Prostate gland (tissue), 2 donors: ENCODE measurements around the gene FAM107B. TPM values are rescaled to one million over a fixed set of nuclear protein-coding genes. Genes with fewer than 3 reads are reported as not detected.

Experiments
- DNase-seq: peaks from one replicate; pipeline ENCODE4 v3.0.0-alpha.2; 2019; ENCODE audit warnings: low spot score
- H3K27ac ChIP-seq, 2 donors: fragments of 200-600 bp; sonication (generic); 2 replicates each; pipeline ENCODE4 v1.5.1; 2017 to 2019
- H3K27me3 ChIP-seq: fragments of 200-600 bp; sonication (generic); replicated peaks from 2 replicates; pipeline ENCODE4 v1.5.1; 2019; ENCODE audit not compliant: insufficient read depth
- H3K36me3 ChIP-seq, 2 donors: fragments of 200-600 bp; sonication (generic); 1 replicate in 1 of 2; 2 replicates in 1 of 2; pipeline versions ENCODE4 v1.5.1 to v1.8.1; 2017 to 2019
- H3K4me1 ChIP-seq: fragments of 200-600 bp; sonication (generic); replicated peaks from 2 replicates; pipeline ENCODE4 v1.5.1; 2019
- H3K4me3 ChIP-seq, 2 donors: fragments of 200-600 bp; sonication (generic); 2 replicates each; pipeline ENCODE4 v1.5.1; 2017 to 2019
- H3K9me3 ChIP-seq: fragments of 200-600 bp; sonication (generic); 2 replicates; pipeline ENCODE4 v1.5.1; 2017
- CTCF ChIP-seq, 4 experiments: fragments of 200-600 bp in 2 of 4; fragments of 450-650 bp in 2 of 4; sonication (generic) in 2 of 4; IDR thresholded peaks; 1 replicate in 3 of 4; 2 replicates in 1 of 4; pipeline ENCODE4 v1.5.1; 2016 to 2019; ENCODE audit warnings: antibody characterized with exemption in 4 of 4, mild to moderate bottlenecking in 2 of 4, moderate library complexity in 2 of 4
- POLR2A ChIP-seq: fragments of 450-650 bp; IDR thresholded peaks from one replicate; pipeline ENCODE4 v1.6.1; 2016; ENCODE audit warnings: antibody characterized with exemption, mild to moderate bottlenecking
- POLR2AphosphoS5 ChIP-seq: sonication (generic); formaldehyde crosslinking; IDR thresholded peaks from one replicate; pipeline ENCODE4 v1.6.1; 2017; ENCODE audit warnings: antibody characterized with exemption
- WGBS: methylation state at CpG from one replicate; pipeline ENCODE4 v1.1.5; 2018; 5-methylcytosine and 5-hydroxymethylcytosine counted together
- intact Hi-C: fragments of 100-400 bp; cut with DNase I; formaldehyde crosslinking; loops from one replicate; pipeline ENCODE4 v1.14.2; 2022
- total RNA-seq, 2 donors: library from RNA; depleted of rRNA; stranded (reverse); fragments of >200 nt; gene quantifications; one replicate each; pipeline ENCODE4 v1.1.0, GENCODE V29; 2016

FAM107B gene
- total RNA-seq, 2 donors from 2014 or later: 32.9 to 63.9 TPM

DNA sequence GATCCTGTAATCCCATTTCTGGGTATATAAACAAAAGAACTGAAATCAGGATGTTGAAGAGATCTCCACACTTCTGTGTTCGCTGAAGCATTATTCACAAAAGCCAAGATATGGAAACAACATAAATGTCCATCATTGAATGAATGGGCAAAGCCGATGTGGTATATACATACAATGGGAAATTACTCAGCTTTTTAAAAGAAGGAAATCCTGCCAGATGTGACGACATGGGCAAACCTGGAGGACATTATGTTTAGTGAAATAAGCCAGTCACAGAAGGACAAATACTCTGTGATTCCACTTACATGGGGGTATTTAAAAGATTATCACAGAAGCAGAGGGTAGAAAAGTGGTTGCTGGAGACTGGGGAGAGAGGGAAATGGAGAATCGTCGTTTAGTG lies 23.9 kb upstream of the FAM107B start:
- H3K9me3 ChIP-seq: no peaks in the 10 kb centered on the region
- no peak overlapping the region for H3K4me3 ChIP-seq
- no peak overlapping the region for H3K27ac ChIP-seq
- DNase-seq: no peak
- 25% methylated on average over 5 of the region's 5 CpGs for WGBS
- H3K27me3 ChIP-seq: no peaks in the 10 kb centered on the region
- no peaks in the 10 kb centered on the region for H3K36me3 ChIP-seq
- no peak for TF ChIP-seq CTCF (IDR thresholded peaks at IDR 0.05)
- no peak for TF ChIP-seq POLR2A
- no peak for TF ChIP-seq POLR2AphosphoS5
- intact Hi-C loops: no loop called here
- no peaks in the 10 kb centered on the region for H3K4me1 ChIP-seq

- 66% methylated on average over 5 of the region's 5 CpGs for WGBS
- Histone ChIP-seq H3K4me1 (no peaks in the 10 kb centered on the region), H3K4me3 (no peak overlapping the region), H3K27ac (no peak overlapping the region), H3K9me3 (no peaks in the 10 kb centered on the region), H3K36me3 (no peaks in the 10 kb centered on the region), H3K27me3 (no peaks in the 10 kb centered on the region)
- intact Hi-C loops: no loop called here
- no peak for DNase-seq
- TF ChIP-seq POLR2AphosphoS5 (no peak), CTCF (IDR thresholded peaks at IDR 0.05) (no peak), POLR2A (no peak)
These were observed 13.2 kb upstream of the FAM107B start for GRCh38 chr10:14787938-14788337.

- DNase-seq: no peak
- WGBS: 96% methylated on average over 5 of the region's 5 CpGs
These were observed 9.9 kb upstream of the FAM107B start for GRCh38 chr10:14784459-14785055.

GRCh38 chr10:14782691-14783363 lies 8.1 kb upstream of the FAM107B start:
- 81% methylated on average over 9 of the region's 9 CpGs for WGBS
- intact Hi-C loops: no loop called here
- Histone ChIP-seq H3K4me3 (no peak overlapping the region), H3K9me3 (no peaks in the 10 kb centered on the region), H3K36me3 (no peaks in the 10 kb centered on the region), H3K27ac (no peak overlapping the region), H3K27me3 (no peaks in the 10 kb centered on the region), H3K4me1 (no peaks in the 10 kb centered on the region)
- no peak for DNase-seq
- no peak for TF ChIP-seq CTCF (IDR thresholded peaks at IDR 0.05)
- TF ChIP-seq POLR2A: no peak
- no peak for TF ChIP-seq POLR2AphosphoS5

More at GRCh38 chr10:14784459-14785055, 9.9 kb upstream of the FAM107B start:
- intact Hi-C loops: no loop called here
- no peaks in the 10 kb centered on the region for H3K27me3 ChIP-seq
- no peak overlapping the region for H3K4me3 ChIP-seq
- TF ChIP-seq POLR2A (no peak), CTCF (IDR thresholded peaks at IDR 0.05) (no peak), POLR2AphosphoS5 (no peak)
- H3K9me3 ChIP-seq: no peaks in the 10 kb centered on the region
- H3K27ac ChIP-seq: no peak overlapping the region
- no peaks in the 10 kb centered on the region for H3K36me3 ChIP-seq
- H3K4me1 ChIP-seq: no peaks in the 10 kb centered on the region

GRCh38 chr10:14781763-14782162 lies 7.1 kb upstream of the FAM107B start:
- TF ChIP-seq CTCF (IDR thresholded peaks at IDR 0.05) (no peak), POLR2AphosphoS5 (no peak), POLR2A (no peak)
- 76% methylated on average over 7 of the region's 7 CpGs for WGBS

More at GRCh38 chr10:14781763-14782162, 7.1 kb upstream of the FAM107B start:
- Histone ChIP-seq H3K36me3 (no peaks in the 10 kb centered on the region), H3K9me3 (no peaks in the 10 kb centered on the region), H3K27me3 (no peaks in the 10 kb centered on the region), H3K4me3 (no peak overlapping the region), H3K4me1 (no peaks in the 10 kb centered on the region), H3K27ac (no peak overlapping the region)
- intact Hi-C loops: no loop called here
- no peak for DNase-seq
